SK-N-SH treated with all-trans-retinoic acid at 6 μM for 48 hours (cell line): ENCODE results near the gene CAMK1.

ENCODE experiments used
- ATAC-seq: fragments of 200-7000 bp; cut with Tn5 transposase; 3 replicates; pipeline ENCODE4 v1.9.1; 2020; ENCODE audit warnings: mild to moderate bottlenecking, moderate library complexity
- ARNTL ChIP-seq: fragments of 450-650 bp; formaldehyde crosslinking; IDR thresholded peaks from 2 replicates; pipeline ENCODE4 v1.5.0; 2020; ENCODE audit warnings: low read depth, mild to moderate bottlenecking, moderate library complexity, borderline replicate concordance
- BACH2 ChIP-seq: fragments of 250-450 bp; sonication (Bioruptor Pico); IDR thresholded peaks from 2 replicates; pipeline ENCODE4 v1.9.0; 2021; ENCODE audit warnings: mild to moderate bottlenecking, borderline replicate concordance
- CSDC2 ChIP-seq: fragments of 250-450 bp; sonication (Bioruptor Pico); IDR thresholded peaks from 2 replicates; pipeline ENCODE4 v1.5.0; 2020; ENCODE audit warnings: mild to moderate bottlenecking, moderate library complexity
- ESRRG ChIP-seq: fragments of 250-450 bp; sonication (Bioruptor Pico); IDR thresholded peaks from 2 replicates; pipeline ENCODE4 v1.6.1; 2021; ENCODE audit warnings: mild to moderate bottlenecking
- GLIS3 ChIP-seq: fragments of 250-450 bp; sonication (Bioruptor Pico); IDR thresholded peaks from 2 replicates; pipeline ENCODE4 v1.5.0; 2020; ENCODE audit warnings: mild to moderate bottlenecking, moderate library complexity
- ISL1 ChIP-seq: fragments of 250-450 bp; sonication (Bioruptor Pico); IDR thresholded peaks from 2 replicates; pipeline ENCODE4 v2.1.2; 2022; ENCODE audit warnings: mild to moderate bottlenecking, moderate library complexity
- OSR1 ChIP-seq: fragments of 250-450 bp; sonication (Bioruptor Pico); IDR thresholded peaks from 2 replicates; pipeline ENCODE4 v1.8.0; 2022; ENCODE audit warnings: moderate library complexity, mild to moderate bottlenecking, inconsistent platforms
- PPARA ChIP-seq: fragments of 250-450 bp; sonication (Bioruptor Pico); IDR thresholded peaks from 2 replicates; pipeline ENCODE4 v1.5.0; 2020; ENCODE audit warnings: mild to moderate bottlenecking, borderline replicate concordance
- RARB ChIP-seq: fragments of 250-450 bp; sonication (Bioruptor Pico); IDR thresholded peaks from 2 replicates; pipeline ENCODE4 v1.8.0; 2021; ENCODE audit warnings: mild to moderate bottlenecking, moderate library complexity
- SNAI2 ChIP-seq: fragments of 250-450 bp; sonication (Bioruptor Pico); IDR thresholded peaks from 2 replicates; pipeline ENCODE4 v1.5.0; 2020; ENCODE audit warnings: mild to moderate bottlenecking, moderate library complexity
- TOX ChIP-seq: fragments of 250-450 bp; sonication (Bioruptor Pico); IDR thresholded peaks from 2 replicates; pipeline ENCODE4 v1.8.0; 2021; ENCODE audit warnings: mild to moderate bottlenecking, moderate library complexity, borderline replicate concordance
- ZC3H10 ChIP-seq: fragments of 250-450 bp; sonication (Bioruptor Pico); IDR thresholded peaks from 2 replicates; pipeline ENCODE4 v1.5.1; 2021; ENCODE audit warnings: mild to moderate bottlenecking, moderate library complexity
- ZFP3 ChIP-seq: fragments of 250-450 bp; sonication (Bioruptor Pico); IDR thresholded peaks from 2 replicates; pipeline ENCODE4 v1.5.0; 2020; ENCODE audit warnings: mild to moderate bottlenecking, moderate library complexity
- ZFP30 ChIP-seq: fragments of 450-650 bp; formaldehyde crosslinking; IDR thresholded peaks from 2 replicates; pipeline ENCODE4 v1.5.0; 2022; ENCODE audit warnings: mild to moderate bottlenecking, moderate library complexity
- ZNF565 ChIP-seq: fragments of 450-650 bp; formaldehyde crosslinking; conservative IDR thresholded peaks from 2 replicates; pipeline ENCODE4 v1.5.0; 2020; ENCODE audit warnings: low read depth, mild to moderate bottlenecking, moderate library complexity
- ZNF70 ChIP-seq: fragments of 450-650 bp; formaldehyde crosslinking; IDR thresholded peaks from 2 replicates; pipeline ENCODE4 v1.5.0; 2020; ENCODE audit warnings: mild to moderate bottlenecking, moderate library complexity
- ZNF8 ChIP-seq: fragments of 450-650 bp; formaldehyde crosslinking; IDR thresholded peaks from 2 replicates; pipeline ENCODE4 v1.5.0; 2020; ENCODE audit warnings: mild to moderate bottlenecking, moderate library complexity
- TF ChIP-seq, protein P1 (sequence below): fragments of 250-450 bp; sonication (Bioruptor Pico); IDR thresholded peaks from 2 replicates; pipeline ENCODE4 v1.8.0; 2020; ENCODE audit warnings: mild to moderate bottlenecking, moderate library complexity, borderline replicate concordance
- TF ChIP-seq, protein P2 (sequence below): fragments of 250-450 bp; sonication (Bioruptor Pico); IDR thresholded peaks from 2 replicates; pipeline ENCODE4 v1.5.1; 2021; ENCODE audit warnings: mild to moderate bottlenecking, moderate library complexity
- TF ChIP-seq, protein P3 (sequence below): fragments of 250-450 bp; sonication (Bioruptor Pico); IDR thresholded peaks from 2 replicates; pipeline ENCODE4 v1.8.0; 2021; ENCODE audit warnings: low read depth, mild to moderate bottlenecking, moderate library complexity, borderline replicate concordance
- TF ChIP-seq, protein P4 (sequence below): fragments of 250-450 bp; sonication (Bioruptor Pico); IDR thresholded peaks from 2 replicates; pipeline ENCODE4 v1.5.0; 2020; ENCODE audit warnings: mild to moderate bottlenecking, moderate library complexity

The CAMK1 gene

DNA sequence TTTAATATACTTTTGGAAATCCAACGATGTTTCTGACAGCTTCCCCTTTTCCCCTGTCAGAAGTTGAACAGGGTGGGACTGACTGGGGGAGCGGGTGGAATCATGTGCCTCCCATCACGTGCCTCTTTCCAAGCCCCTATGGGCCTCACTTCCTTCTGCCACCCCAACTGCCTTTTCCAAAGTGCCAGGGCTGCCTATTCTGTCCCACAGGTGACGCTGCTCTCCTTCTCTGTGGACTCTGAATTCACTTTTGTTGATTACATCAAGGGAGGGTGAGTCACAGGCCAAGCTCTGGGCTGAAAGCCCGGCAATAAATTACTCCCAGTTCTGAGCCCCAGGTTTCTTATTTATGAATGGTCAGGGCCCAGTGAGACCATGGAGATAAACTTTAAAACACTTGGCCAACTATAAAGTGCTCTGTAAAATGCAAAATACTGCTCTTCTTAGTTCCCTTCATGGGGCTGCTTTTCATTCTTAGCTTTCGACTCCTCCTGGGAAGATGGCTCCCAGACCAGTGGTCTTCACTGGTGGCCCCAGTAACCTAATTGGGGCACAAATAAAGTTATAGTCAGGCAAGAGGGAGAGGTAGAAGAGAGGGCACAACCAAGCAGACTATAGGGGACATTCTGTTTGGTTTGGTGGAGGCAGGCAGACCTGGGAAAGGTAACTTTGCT lies 53.8 kb downstream of the CAMK1 start (continued):
- TF ChIP-seq, protein P1, sequence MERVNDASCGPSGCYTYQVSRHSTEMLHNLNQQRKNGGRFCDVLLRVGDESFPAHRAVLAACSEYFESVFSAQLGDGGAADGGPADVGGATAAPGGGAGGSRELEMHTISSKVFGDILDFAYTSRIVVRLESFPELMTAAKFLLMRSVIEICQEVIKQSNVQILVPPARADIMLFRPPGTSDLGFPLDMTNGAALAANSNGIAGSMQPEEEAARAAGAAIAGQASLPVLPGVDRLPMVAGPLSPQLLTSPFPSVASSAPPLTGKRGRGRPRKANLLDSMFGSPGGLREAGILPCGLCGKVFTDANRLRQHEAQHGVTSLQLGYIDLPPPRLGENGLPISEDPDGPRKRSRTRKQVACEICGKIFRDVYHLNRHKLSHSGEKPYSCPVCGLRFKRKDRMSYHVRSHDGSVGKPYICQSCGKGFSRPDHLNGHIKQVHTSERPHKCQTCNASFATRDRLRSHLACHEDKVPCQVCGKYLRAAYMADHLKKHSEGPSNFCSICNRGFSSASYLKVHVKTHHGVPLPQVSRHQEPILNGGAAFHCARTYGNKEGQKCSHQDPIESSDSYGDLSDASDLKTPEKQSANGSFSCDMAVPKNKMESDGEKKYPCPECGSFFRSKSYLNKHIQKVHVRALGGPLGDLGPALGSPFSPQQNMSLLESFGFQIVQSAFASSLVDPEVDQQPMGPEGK (CRISPR knock-in tag) = no peak
- TF ChIP-seq BACH2 (CRISPR knock-in tag) = no peak
- TF ChIP-seq ZC3H10 (CRISPR knock-in tag) = no peak

DNA sequence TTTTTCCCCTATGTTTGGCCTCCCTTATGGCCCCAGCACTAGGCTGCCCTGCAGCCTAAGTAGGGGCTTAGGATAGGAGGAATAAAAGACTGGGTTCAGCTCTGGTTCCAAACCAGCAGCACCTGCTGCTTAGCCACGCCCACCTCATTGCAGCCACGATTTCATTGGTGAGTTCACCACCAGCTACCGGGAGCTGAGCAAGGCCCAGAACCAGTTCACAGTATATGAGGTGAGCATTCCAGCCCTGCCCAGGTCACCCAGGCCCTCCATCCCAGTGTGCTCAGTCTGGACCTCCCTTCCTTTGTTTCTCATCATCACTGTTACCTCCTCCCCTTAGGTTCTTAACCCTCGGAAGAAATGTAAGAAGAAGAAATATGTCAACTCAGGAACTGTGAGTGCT lies 54.6 kb downstream of the CAMK1 start:
- TF ChIP-seq CSDC2 (CRISPR knock-in tag) (no peak), ESRRG (no peak), PPARA (no peak), GLIS3 (CRISPR knock-in tag) (no peak), ZNF8 (no peak)
- ATAC-seq = peak; percentile 9; the same call in 1 of the 3 replicates

DNA sequence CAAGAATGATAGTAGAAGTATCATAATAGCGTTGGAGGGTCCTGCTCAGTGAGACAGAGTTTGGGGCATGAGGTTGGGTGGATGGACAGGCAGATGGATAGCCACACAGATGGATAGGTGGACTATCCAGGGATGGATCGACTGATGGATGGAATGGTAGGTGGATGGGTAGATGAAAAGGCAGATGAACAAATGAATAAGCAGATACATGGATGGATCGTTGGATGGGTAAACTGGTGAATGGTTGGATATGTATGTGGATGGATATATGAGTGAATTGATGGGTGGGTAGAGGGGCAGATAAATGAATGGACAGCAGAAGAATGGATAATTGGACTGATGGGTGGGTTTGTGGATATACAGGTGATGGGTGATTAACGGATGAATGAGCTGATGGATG lies 56.6 kb downstream of the CAMK1 start:
- TF ChIP-seq ZNF565 (CRISPR knock-in tag) (no peak), CSDC2 (CRISPR knock-in tag) (no peak), ZNF8 (no peak), ZFP30 (no peak), GLIS3 (CRISPR knock-in tag) (no peak), RARB (CRISPR knock-in tag) (no peak), ESRRG (no peak), ZC3H10 (CRISPR knock-in tag) (no peak), ISL1 (CRISPR knock-in tag) (no peak), ZFP3 (CRISPR knock-in tag) (no peak), ZNF70 (CRISPR knock-in tag) (no peak), ARNTL (CRISPR knock-in tag) (no peak), TOX (CRISPR knock-in tag) (no peak), OSR1 (CRISPR knock-in tag) (no peak), SNAI2 (CRISPR knock-in tag) (no peak), PPARA (no peak)
- TF ChIP-seq, protein P2, sequence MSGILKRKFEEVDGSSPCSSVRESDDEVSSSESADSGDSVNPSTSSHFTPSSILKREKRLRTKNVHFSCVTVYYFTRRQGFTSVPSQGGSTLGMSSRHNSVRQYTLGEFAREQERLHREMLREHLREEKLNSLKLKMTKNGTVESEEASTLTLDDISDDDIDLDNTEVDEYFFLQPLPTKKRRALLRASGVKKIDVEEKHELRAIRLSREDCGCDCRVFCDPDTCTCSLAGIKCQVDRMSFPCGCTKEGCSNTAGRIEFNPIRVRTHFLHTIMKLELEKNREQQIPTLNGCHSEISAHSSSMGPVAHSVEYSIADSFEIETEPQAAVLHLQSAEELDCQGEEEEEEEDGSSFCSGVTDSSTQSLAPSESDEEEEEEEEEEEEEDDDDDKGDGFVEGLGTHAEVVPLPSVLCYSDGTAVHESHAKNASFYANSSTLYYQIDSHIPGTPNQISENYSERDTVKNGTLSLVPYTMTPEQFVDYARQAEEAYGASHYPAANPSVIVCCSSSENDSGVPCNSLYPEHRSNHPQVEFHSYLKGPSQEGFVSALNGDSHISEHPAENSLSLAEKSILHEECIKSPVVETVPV (CRISPR knock-in tag) = no peak
- TF ChIP-seq, protein P3, sequence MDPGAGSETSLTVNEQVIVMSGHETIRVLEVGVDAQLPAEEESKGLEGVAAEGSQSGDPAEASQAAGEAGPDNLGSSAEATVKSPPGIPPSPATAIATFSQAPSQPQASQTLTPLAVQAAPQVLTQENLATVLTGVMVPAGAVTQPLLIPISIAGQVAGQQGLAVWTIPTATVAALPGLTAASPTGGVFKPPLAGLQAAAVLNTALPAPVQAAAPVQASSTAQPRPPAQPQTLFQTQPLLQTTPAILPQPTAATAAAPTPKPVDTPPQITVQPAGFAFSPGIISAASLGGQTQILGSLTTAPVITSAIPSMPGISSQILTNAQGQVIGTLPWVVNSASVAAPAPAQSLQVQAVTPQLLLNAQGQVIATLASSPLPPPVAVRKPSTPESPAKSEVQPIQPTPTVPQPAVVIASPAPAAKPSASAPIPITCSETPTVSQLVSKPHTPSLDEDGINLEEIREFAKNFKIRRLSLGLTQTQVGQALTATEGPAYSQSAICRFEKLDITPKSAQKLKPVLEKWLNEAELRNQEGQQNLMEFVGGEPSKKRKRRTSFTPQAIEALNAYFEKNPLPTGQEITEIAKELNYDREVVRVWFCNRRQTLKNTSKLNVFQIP (CRISPR knock-in tag) = no peak
- TF ChIP-seq, protein P4, sequence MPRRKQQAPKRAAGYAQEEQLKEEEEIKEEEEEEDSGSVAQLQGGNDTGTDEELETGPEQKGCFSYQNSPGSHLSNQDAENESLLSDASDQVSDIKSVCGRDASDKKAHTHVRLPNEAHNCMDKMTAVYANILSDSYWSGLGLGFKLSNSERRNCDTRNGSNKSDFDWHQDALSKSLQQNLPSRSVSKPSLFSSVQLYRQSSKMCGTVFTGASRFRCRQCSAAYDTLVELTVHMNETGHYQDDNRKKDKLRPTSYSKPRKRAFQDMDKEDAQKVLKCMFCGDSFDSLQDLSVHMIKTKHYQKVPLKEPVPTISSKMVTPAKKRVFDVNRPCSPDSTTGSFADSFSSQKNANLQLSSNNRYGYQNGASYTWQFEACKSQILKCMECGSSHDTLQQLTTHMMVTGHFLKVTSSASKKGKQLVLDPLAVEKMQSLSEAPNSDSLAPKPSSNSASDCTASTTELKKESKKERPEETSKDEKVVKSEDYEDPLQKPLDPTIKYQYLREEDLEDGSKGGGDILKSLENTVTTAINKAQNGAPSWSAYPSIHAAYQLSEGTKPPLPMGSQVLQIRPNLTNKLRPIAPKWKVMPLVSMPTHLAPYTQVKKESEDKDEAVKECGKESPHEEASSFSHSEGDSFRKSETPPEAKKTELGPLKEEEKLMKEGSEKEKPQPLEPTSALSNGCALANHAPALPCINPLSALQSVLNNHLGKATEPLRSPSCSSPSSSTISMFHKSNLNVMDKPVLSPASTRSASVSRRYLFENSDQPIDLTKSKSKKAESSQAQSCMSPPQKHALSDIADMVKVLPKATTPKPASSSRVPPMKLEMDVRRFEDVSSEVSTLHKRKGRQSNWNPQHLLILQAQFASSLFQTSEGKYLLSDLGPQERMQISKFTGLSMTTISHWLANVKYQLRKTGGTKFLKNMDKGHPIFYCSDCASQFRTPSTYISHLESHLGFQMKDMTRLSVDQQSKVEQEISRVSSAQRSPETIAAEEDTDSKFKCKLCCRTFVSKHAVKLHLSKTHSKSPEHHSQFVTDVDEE (CRISPR knock-in tag) = no peak
- TF ChIP-seq, protein P1 (CRISPR knock-in tag) = no peak

More for the DNA sequence above, 56.6 kb downstream of the CAMK1 start:
- ATAC-seq = no peak
